IPS-18c (cell line): ENCODE measurements around the gene VANGL2.
A peak's percentile ranks its signal among the peaks of the same experiment; 100 is the strongest.

ENCODE experiments used
- H3K4me3 ChIP-seq: 2 replicates; pipeline ENCODE4 v1.7.0; 2013; ENCODE audit warnings: low read depth, mild to moderate bottlenecking, low read length, moderate library complexity; ENCODE audit not compliant: insufficient read depth
- H3K9me3 ChIP-seq: one replicate; pipeline ENCODE4 v1.6.1; 2013; ENCODE audit warnings: mild to moderate bottlenecking, low read length, moderate library complexity; ENCODE audit not compliant: control insufficient read depth, insufficient read depth

VANGL2 gene

GRCh38 chr1:160399544-160400222 is 681 bp upstream of the VANGL2 start:
- peak overlapping the region; percentile 73 for H3K4me3 ChIP-seq
- H3K9me3 ChIP-seq, result no peaks in the 10 kb centered on the region

GRCh38 chr1:160400646-160401486 is 502 bp downstream of the VANGL2 start:
- no peaks in the 10 kb centered on the region for H3K9me3 ChIP-seq
- H3K4me3 ChIP-seq, result peak overlapping the region; percentile 95

GRCh38 chr1:160401487-160401805 is 1.1 kb downstream of the VANGL2 start:
- Histone ChIP-seq H3K4me3 (peak overlapping the region; percentile 95), H3K9me3 (no peaks in the 10 kb centered on the region)

GRCh38 chr1:160402001-160402795 is 1.8 kb downstream of the VANGL2 start:
- Histone ChIP-seq H3K4me3 (peak overlapping the region; percentile 95), H3K9me3 (no peaks in the 10 kb centered on the region)

- H3K9me3 ChIP-seq, result no peaks in the 10 kb centered on the region
- H3K4me3 ChIP-seq, result no peak overlapping the region
These were observed 2.9 kb downstream of the VANGL2 start for GRCh38 chr1:160403244-160403643.

- Histone ChIP-seq H3K9me3 (no peaks in the 10 kb centered on the region), H3K4me3 (no peak overlapping the region)
These were observed 3.7 kb downstream of the VANGL2 start for GRCh38 chr1:160404094-160404493.

DNA sequence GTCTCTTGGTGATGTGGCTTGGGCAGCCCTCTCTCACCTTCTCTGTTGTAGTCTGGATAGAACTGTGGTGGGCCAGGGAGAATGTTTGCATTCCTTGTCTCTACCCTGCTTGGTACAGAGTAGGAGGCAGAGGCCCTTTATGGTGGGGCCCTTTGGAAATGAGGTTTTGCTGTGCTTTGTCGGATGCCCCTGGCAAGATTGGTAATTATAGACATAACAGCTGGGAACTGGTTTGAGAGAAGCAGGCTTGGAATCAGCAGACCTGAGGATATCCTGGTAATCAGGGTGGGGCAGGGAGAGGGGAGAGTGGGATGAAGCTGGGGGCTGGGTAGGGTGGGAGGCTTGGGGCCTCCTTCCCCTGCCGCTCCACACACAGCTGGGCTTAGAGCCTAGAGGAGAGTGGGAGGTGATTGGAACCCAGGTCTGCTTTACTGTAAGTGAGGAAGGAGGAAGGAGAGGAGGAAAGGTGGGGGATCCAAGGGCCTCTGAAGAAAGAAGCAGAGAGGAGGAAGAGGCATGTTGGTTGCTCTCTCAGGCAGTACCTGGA is 5.0 kb downstream of the VANGL2 start:
- Histone ChIP-seq H3K9me3 (no peaks in the 10 kb centered on the region), H3K4me3 (no peak overlapping the region)

DNA sequence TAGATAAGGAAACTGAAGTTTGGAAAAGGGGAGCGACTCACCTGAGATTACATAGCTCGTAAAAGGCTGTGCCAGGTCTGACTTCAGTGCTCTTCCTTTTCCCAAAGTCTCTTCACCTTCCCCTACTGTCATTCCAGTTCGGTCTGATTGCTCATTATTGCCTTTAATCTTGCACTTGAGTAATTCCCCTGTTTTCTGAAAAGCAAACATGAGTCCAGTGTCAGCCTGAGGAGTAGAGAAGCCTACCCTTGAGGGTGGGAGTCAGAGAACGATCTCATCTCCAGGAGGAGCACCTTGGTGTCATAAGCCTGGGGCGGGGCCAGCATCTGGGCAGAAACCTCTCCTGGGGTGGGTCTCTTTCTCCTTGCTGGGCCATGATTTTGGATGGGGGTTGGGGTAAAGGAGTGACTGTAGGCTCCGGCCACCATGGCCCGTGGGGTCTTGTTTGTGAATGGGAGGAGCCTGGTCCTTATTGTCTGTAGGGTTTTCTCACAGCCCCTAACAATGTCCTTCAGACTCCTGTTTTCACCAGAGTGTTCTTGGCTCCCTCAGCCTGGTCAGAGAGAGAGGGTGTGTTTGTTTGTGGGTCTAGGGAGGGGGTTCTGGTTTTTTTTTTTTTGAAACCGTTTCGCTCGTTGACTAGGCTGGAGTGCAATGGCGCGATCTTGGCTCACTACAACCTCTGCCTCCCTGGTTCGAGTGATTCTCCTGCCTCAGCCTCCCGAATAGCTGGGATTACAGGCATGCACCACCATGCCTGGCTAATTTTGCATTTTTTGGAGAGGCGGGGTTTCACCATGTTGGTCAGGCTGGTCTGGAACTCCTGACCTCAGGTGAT is 6.0 kb downstream of the VANGL2 start:
- H3K9me3 ChIP-seq, result no peaks in the 10 kb centered on the region
- no peak overlapping the region for H3K4me3 ChIP-seq

DNA sequence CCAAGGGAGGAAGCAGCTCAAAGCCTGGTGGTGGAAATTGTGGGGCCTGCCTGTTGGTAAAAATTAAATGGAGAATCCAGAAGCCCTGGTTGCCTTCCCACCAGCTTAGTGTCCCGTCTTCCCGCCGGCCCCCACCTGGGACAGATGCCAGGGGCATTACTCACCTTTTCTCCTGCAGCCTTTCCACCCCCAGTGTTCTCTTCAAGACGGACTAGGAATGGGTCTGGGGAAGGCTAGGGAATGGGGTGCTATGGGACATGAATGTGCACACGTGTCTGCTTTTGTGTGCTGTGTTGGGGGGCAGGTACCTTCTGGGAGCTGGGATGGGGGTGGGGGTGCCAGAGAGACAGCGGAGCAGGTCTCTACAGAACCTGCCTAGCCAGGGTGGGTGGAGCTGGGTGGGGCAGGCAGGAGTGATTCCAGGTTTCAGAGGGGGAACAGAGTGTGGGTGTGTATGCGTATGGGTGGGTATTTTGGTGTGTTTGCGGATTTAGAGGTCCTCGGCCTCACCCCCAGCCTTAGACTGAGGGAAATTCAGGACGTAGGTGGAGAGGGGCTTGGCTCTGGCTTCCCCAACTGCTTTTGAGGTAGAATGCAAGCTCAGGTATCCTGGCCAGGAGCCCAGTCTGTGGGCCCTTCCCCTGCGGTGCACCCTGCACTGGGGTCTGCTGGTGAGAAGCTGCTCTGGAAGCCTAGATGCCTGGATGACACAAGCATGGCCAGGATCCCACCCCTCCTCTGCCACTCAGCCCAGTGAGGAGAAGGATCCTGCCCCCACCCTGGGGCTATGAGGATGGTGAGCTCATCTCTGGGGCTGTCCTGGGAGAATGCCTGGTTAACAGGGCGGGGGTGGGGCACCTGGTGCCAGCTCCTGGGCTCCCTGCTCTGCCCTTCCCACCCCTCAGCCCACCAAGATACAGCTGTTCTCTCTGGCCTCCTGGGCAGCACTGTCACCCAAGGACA is 7.8 kb downstream of the VANGL2 start:
- Histone ChIP-seq H3K9me3 (no peaks in the 10 kb centered on the region), H3K4me3 (no peak overlapping the region)

- Histone ChIP-seq H3K9me3 (no peaks in the 10 kb centered on the region), H3K4me3 (no peak overlapping the region)
These were observed 8.5 kb downstream of the VANGL2 start for GRCh38 chr1:160408864-160409263.

DNA sequence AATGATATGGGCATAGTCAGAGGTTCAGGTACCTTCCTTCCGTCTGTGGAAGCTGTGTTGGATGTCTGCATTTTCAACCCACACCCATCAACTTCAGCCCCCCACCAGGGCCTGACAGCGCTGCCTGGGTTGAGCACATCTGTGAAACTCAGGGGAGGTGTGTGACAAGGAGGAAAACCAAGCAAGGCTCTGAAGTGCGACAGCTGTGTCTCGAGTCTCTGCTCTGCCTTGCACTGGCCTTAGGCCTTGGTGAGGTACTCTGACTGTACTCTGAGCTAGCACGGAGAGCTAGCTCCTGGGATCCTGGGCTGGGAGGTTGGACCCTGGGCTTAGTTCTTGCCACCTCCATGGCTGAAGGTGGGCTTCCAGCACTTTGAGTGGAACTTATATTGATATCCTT is 9.1 kb downstream of the VANGL2 start:
- H3K4me3 ChIP-seq, result no peak overlapping the region
- H3K9me3 ChIP-seq, result no peaks in the 10 kb centered on the region

GRCh38 chr1:160410406-160411005 is 10.1 kb downstream of the VANGL2 start:
- Histone ChIP-seq H3K9me3 (no peaks in the 10 kb centered on the region), H3K4me3 (no peak overlapping the region)

DNA sequence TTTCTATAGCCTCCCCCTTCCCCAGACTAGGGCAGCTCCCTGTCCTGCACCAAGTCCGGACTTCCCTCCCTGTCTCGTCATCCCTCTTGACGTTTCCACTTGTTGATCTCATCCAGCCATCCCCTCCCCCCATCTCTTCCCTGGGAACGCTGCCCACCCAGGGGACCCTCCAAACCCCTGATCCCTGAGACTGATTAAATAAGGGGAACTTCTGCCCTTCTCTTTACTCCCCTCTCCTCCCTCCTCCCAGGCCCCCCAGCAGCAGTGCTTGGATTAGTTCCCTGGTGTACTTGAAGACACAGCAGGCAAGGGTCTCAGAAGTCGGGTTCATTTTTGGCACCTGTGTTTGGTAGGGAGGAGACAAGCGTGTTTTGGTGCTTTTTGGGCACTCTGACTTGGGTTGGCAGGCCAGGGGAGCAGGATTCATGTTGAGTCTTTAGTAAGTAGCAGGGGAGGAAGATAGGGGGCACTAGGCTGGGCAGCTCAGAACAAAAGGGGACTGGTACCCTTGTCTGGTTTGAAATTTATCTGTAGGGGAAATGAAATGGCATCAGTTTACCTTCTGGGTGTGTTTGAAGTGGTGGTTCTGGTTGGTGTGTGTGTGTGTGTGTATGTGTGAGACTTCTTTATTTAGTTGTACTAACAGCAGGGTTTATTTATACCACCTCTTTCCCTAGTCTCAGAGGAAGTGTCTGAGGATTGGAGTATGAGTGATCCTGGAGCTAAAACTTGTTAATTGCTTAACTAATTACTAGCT is 11.1 kb downstream of the VANGL2 start:
- Histone ChIP-seq H3K4me3 (no peak overlapping the region), H3K9me3 (no peaks in the 10 kb centered on the region)

DNA sequence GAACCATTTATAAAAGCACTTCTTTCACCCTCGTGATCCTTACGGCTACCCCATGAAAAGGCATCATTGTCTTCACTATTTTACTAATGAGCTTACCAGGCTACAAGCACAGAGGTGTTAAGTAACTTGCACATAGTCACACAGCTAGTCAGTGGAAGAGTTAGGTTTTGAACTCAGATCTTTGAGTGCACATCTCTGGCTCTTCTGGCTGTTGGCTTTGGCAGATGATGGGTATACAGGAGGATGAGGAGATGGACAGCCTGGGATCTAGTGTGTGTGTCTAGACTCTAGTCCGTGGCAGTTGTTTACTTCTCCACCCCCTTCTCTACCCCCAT is 11.6 kb downstream of the VANGL2 start:
- Histone ChIP-seq H3K4me3 (no peak overlapping the region), H3K9me3 (no peaks in the 10 kb centered on the region)

GRCh38 chr1:160413716-160414115 is 13.4 kb downstream of the VANGL2 start:
- Histone ChIP-seq H3K4me3 (no peak overlapping the region), H3K9me3 (no peaks in the 10 kb centered on the region)
